Left lung (tissue), 10 donors: ENCODE data around the gene IFITM2. TPM values are rescaled to one million over a fixed set of nuclear protein-coding genes. Genes with fewer than 3 reads are reported as not detected.

ENCODE experiments used
- ATAC-seq: fragments of 200-7000 bp; cut with Tn5 transposase; one replicate; pipeline ENCODE4 v1.9.1; 2020; ENCODE audit warnings: moderate library complexity
- DNase-seq, 4 donors: peaks; one replicate each; pipeline ENCODE4 v3.0.0-alpha.2; 2013 to 2020
- H3K27ac ChIP-seq, 2 donors: fragments of 200-600 bp; sonication (generic) in 1 of 2; one replicate each; pipeline versions ENCODE4 v1.5.0 to v1.8.0; 2020 to 2021
- H3K27me3 ChIP-seq, 2 donors: fragments of 200-600 bp; sonication (generic) in 1 of 2; one replicate each; pipeline versions ENCODE4 v1.5.0 to v1.8.0; 2020 to 2021
- H3K36me3 ChIP-seq, 2 donors: fragments of 200-600 bp; sonication (generic) in 1 of 2; one replicate each; pipeline versions ENCODE4 v1.5.0 to v1.8.0; 2020 to 2021
- H3K4me1 ChIP-seq, 2 donors: fragments of 200-600 bp; one replicate each; pipeline ENCODE4 v1.8.0; 2021
- H3K4me3 ChIP-seq, 2 donors: fragments of 200-600 bp; sonication (generic) in 1 of 2; one replicate each; pipeline versions ENCODE4 v1.5.0 to v1.8.0; 2020 to 2021; ENCODE audit warnings: mild to moderate bottlenecking in 1 of 2
- H3K9me3 ChIP-seq, 2 donors: fragments of 200-600 bp; sonication (generic) in 1 of 2; one replicate each; pipeline versions ENCODE4 v1.5.0 to v1.8.0; 2020 to 2021
- intact Hi-C, 2 donors: fragments of 100-400 bp; cut with DNase I; formaldehyde crosslinking; loops; one replicate each; pipeline versions ENCODE4 v1.11.2 to v1.14.2; 2022
- polyA plus RNA-seq, 6 donors: library from polyadenylated mRNA; unstranded; fragments of 120-200 nt; gene quantifications; one replicate each; pipeline ENCODE4 v1.2.1, GENCODE V29; 2013; ENCODE audit not compliant: insufficient read length in 6 of 6
- total RNA-seq, 2 donors: library from RNA; stranded (reverse); fragmentation: NEBNext Ultra II Directional; extraction: Animal tissue kit (Norgen Biotek cat#: 25700); gene quantifications; one replicate each; pipeline ENCODE4 v1.2.1, GENCODE V29; 2021
- TF ChIP-seq, protein P1 (sequence below), 2 donors: fragments of 200-600 bp; sonication (generic) in 1 of 2; IDR thresholded peaks; one replicate each; pipeline versions ENCODE4 v1.5.0 to v1.8.0; 2021; ENCODE audit warnings: antibody characterized with exemption in 2 of 2
- donor health status: DM: no; HTN: yes; CAD: no.
- donor health status: DM: no; HTN: no; CAD: no.

Gene IFITM2
- total and polyA plus RNA-seq, 8 donors, result 106 to 886 (median 162) TPM

DNA sequence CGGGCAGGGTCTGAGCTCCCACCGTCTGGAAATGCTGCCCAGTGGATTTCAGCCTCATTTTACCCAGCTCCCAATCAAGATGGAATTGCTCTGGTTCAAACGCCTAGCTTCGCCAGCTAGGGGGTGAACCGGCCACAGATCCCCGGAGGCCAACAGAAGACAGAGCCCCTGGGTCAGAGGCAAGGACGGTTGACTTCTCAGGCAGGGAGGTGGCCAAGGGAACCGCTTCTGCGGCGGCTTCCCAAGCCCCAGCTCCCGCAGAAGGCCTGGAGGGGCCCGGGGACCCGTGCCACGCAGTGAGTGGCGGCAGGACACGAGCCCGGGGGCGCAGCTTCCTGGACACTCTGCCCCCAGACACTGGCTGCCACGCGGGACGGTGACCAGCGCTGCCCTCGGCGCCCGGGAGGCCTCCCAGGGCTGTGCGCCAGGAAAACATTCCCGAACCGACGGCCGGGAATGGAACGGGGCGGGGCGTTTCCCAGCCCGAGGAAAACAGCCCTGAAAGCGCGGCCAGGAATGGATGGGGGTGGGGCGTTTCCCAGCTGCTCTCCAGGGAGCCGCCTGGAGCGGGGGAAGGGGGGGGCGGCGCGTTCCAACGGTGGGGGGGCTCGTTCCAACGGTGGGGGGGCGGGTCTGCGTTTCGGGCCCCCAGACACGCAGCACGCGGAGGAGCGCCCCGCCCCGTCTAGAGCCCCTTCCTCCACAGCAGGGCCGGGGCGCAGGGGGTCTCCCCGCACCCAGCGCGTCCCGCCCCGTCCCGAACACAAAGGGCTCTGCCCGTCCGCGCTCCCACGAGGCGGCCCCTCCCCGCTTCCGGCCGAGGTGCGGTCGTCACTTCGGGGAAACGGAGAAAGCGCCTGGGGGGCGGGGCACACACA, 48.2 kb downstream of the IFITM2 start:
- H3K4me1 ChIP-seq, result peaks cover 23 to 44% of the 10 kb centered on the region in 2 donors
- TF ChIP-seq, protein P1, sequence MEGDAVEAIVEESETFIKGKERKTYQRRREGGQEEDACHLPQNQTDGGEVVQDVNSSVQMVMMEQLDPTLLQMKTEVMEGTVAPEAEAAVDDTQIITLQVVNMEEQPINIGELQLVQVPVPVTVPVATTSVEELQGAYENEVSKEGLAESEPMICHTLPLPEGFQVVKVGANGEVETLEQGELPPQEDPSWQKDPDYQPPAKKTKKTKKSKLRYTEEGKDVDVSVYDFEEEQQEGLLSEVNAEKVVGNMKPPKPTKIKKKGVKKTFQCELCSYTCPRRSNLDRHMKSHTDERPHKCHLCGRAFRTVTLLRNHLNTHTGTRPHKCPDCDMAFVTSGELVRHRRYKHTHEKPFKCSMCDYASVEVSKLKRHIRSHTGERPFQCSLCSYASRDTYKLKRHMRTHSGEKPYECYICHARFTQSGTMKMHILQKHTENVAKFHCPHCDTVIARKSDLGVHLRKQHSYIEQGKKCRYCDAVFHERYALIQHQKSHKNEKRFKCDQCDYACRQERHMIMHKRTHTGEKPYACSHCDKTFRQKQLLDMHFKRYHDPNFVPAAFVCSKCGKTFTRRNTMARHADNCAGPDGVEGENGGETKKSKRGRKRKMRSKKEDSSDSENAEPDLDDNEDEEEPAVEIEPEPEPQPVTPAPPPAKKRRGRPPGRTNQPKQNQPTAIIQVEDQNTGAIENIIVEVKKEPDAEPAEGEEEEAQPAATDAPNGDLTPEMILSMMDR (IDR thresholded peaks at IDR 0.05), result no peak
- H3K27me3 ChIP-seq, result no peaks in the 10 kb centered on the region
- H3K36me3 ChIP-seq, result no peaks in the 10 kb centered on the region
- DNase-seq (peak; percentile 91 to 98 (median 96)), ATAC-seq (peak; percentile 91)
- intact Hi-C loops, result no loop called here
- peaks cover 0 to 5% of the 10 kb centered on the region in 2 donors for H3K9me3 ChIP-seq
- peak overlapping the region; percentile 96 to 97 for H3K27ac ChIP-seq
- H3K4me3 ChIP-seq, result peak overlapping the region in 1 of 2 donors; percentile 45

DNA sequence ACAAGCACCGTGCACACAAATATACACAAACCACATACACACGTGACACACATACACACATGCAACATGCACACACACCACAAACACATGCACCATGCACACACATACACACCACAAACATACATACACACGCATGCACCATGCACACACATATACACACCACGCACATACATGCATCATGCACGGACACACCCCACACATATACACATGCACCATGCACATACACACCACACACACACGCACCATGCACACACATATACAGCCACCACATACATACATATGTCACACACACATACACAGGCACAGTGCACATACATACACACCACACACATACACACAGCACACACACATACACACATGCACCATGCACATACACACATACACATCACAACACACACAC, 49.0 kb downstream of the IFITM2 start:
- no peak for DNase-seq
- no peak for ATAC-seq
- Histone ChIP-seq H3K4me1 (peaks cover 23 to 36% of the 10 kb centered on the region in 2 donors), H3K36me3 (no peaks in the 10 kb centered on the region), H3K4me3 (no peak overlapping the region), H3K27me3 (no peaks in the 10 kb centered on the region), H3K27ac (no peak overlapping the region), H3K9me3 (peaks cover 0 to 12% of the 10 kb centered on the region in 2 donors)
- TF ChIP-seq, protein P1 (IDR thresholded peaks at IDR 0.05), result no peak
- intact Hi-C loops, result no loop called here

DNA sequence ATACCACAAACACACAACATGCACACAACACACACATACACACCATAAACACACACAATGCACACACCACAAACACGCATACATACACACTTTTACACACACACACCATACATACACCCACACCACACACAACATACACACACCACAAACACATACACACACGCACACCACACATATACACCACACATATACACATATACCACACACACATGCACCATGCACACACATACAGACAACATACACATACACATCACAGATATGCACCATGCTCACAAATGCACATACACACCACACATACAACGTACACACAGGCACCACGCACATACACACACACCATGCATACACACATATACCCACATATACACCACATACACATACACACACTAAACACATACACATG, 50.0 kb downstream of the IFITM2 start:
- DNase-seq, result no peak
- H3K4me3 ChIP-seq, result no peak overlapping the region
- no peaks in the 10 kb centered on the region for H3K27me3 ChIP-seq
- intact Hi-C loops, result no loop called here
- no peak overlapping the region for H3K27ac ChIP-seq
- ATAC-seq, result no peak
- peaks cover 23 to 33% of the 10 kb centered on the region in 2 donors for H3K4me1 ChIP-seq
- H3K36me3 ChIP-seq, result no peaks in the 10 kb centered on the region
- H3K9me3 ChIP-seq, result peaks cover 0 to 12% of the 10 kb centered on the region in 2 donors
- TF ChIP-seq, protein P1 (IDR thresholded peaks at IDR 0.05), result no peak

DNA sequence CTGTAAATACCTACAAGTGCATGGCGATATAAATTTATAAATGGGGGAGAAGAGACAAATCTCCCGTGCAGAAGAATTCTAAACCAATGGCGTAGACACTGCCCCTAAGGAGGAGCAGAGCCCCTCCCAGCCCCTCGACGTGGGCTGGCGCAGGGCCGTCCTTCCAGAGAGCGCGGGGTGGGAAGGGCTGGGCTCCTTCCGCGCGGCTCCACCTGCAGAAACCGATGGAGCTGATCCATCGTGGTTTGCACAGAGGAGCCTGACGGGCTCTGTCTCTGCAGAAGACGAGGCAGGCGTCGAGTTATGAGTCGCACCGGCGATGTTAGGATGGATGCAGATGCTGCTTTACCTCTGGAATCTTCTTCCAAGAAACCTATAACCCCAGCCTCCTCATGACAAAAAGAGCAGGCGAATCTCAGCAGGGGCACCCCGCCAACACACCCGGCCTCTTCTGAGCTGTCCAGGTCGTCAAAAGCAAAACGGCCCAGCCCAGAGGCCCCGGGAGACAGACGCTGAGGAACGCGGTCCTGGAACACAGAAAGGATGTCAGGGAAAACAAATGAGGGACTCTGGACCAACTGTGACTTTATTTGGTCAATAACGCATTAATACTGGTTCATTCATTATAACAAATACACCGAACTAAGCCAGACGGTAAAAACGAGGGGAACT, 50.6 kb downstream of the IFITM2 start:
- H3K9me3 ChIP-seq, result peaks cover 0 to 12% of the 10 kb centered on the region in 2 donors
- DNase-seq (no peak), ATAC-seq (no peak)
- intact Hi-C loops, result no loop called here
- TF ChIP-seq, protein P1 (IDR thresholded peaks at IDR 0.05), result no peak
- no peak overlapping the region for H3K4me3 ChIP-seq
- no peak overlapping the region for H3K27ac ChIP-seq
- H3K27me3 ChIP-seq, result no peaks in the 10 kb centered on the region
- H3K4me1 ChIP-seq, result peaks cover 17 to 26% of the 10 kb centered on the region in 2 donors
- H3K36me3 ChIP-seq, result no peaks in the 10 kb centered on the region

Other genes with a start within 250 kb of the IFITM2 start
- gene SCGB1C1, start 114.7 kb upstream of the IFITM2 start, total RNA-seq, result not detected
- gene SCGB1C1, start 114.7 kb upstream of the IFITM2 start, polyA plus RNA-seq, result not detected
- gene BET1L, start 100.4 kb upstream of the IFITM2 start, total RNA-seq, result 10 to 100 TPM; 46.0 to 53.6 TPM
- 10 to 100 TPM; 36.1 to 50.7 (median 40.5) TPM for gene BET1L, start 100.4 kb upstream of the IFITM2 start, polyA plus RNA-seq
- 100 to 1,000 TPM; 100 to 117 TPM for gene RIC8A, start 100.1 kb upstream of the IFITM2 start, total RNA-seq
- 10 to 100 TPM; 74.4 to 85.1 (median 76.6) TPM for gene RIC8A, start 100.1 kb upstream of the IFITM2 start, polyA plus RNA-seq
- gene SIRT3, start 71.5 kb upstream of the IFITM2 start, total RNA-seq, result 10 to 100 TPM; 13.5 to 15.1 TPM
- 10 to 100 TPM; 28.6 to 36.6 (median 29.8) TPM for gene SIRT3, start 71.5 kb upstream of the IFITM2 start, polyA plus RNA-seq
- 100 to 1,000 TPM in 1 of 2 donors, 10 to 100 TPM in 1; 78.0 to 131 TPM for gene PSMD13, start 70.8 kb upstream of the IFITM2 start, total RNA-seq
- 100 to 1,000 TPM; 132 to 157 (median 151) TPM for gene PSMD13, start 70.8 kb upstream of the IFITM2 start, polyA plus RNA-seq
- gene NLRP6, start 29.4 kb upstream of the IFITM2 start, total RNA-seq, result 1 to 10 TPM in 1 of 2 donors, under 1 TPM in 1; 0.26 to 1.5 TPM
- under 1 TPM in 2 of 6 donors, not detected in 4; 0.06 to 0.08 TPM for gene NLRP6, start 29.4 kb upstream of the IFITM2 start, polyA plus RNA-seq
- 10 to 100 TPM; 47.7 to 75.3 TPM for gene PGGHG, start 18.7 kb upstream of the IFITM2 start, total RNA-seq
- gene PGGHG, start 18.7 kb upstream of the IFITM2 start, polyA plus RNA-seq, result 10 to 100 TPM; 14.2 to 22.9 (median 19.5) TPM
- gene IFITM5, start 8.3 kb upstream of the IFITM2 start, total RNA-seq, result not detected
- under 1 TPM in 4 of 6 donors, not detected in 2; 0.18 to 0.91 (median 0.57) TPM for gene IFITM5, start 8.3 kb upstream of the IFITM2 start, polyA plus RNA-seq
- gene IFITM1, start 6.2 kb downstream of the IFITM2 start, total RNA-seq, result 100 to 1,000 TPM in 1 of 2 donors, 10 to 100 TPM in 1; 98.7 to 149 TPM
- gene IFITM1, start 6.2 kb downstream of the IFITM2 start, polyA plus RNA-seq, result 10 to 100 TPM in 5 of 6 donors, 1 to 10 TPM in 1; 6.3 to 20.1 (median 13.7) TPM
- 1,000 to 10,000 TPM in 1 of 2 donors, 100 to 1,000 TPM in 1; 724 to 1,115 TPM for gene IFITM3, start 13.0 kb downstream of the IFITM2 start, total RNA-seq
- gene IFITM3, start 13.0 kb downstream of the IFITM2 start, polyA plus RNA-seq, result 100 to 1,000 TPM; 269 to 498 (median 350) TPM
- 1 to 10 TPM; 1.4 to 2.3 TPM for gene B4GALNT4, start 61.7 kb downstream of the IFITM2 start, total RNA-seq
- 10 to 100 TPM; 47.9 to 78.7 (median 59.0) TPM for gene B4GALNT4, start 61.7 kb downstream of the IFITM2 start, polyA plus RNA-seq
- gene PKP3, start 86.4 kb downstream of the IFITM2 start, total RNA-seq, result 10 to 100 TPM; 43.3 to 48.6 TPM
- gene PKP3, start 86.4 kb downstream of the IFITM2 start, polyA plus RNA-seq, result 10 to 100 TPM; 11.0 to 15.5 (median 12.6) TPM
- gene SIGIRR, start 107.2 kb downstream of the IFITM2 start, total RNA-seq, result 10 to 100 TPM; 59.0 to 74.8 TPM
- 10 to 100 TPM; 24.2 to 43.7 (median 30.3) TPM for gene SIGIRR, start 107.2 kb downstream of the IFITM2 start, polyA plus RNA-seq
- gene ANO9, start 134.2 kb downstream of the IFITM2 start, total RNA-seq, result 10 to 100 TPM; 20.2 to 28.0 TPM
- gene ANO9, start 134.2 kb downstream of the IFITM2 start, polyA plus RNA-seq, result 1 to 10 TPM; 4.0 to 9.5 (median 7.3) TPM
- gene PTDSS2, start 142.5 kb downstream of the IFITM2 start, total RNA-seq, result 10 to 100 TPM; 25.6 to 27.9 TPM
- gene PTDSS2, start 142.5 kb downstream of the IFITM2 start, polyA plus RNA-seq, result 10 to 100 TPM; 21.5 to 30.3 (median 24.8) TPM
- 100 to 1,000 TPM; 185 to 243 TPM for gene RNH1, start 199.4 kb downstream of the IFITM2 start, total RNA-seq
- 100 to 1,000 TPM in 1 of 6 donors, 10 to 100 TPM in 5; 69.3 to 112 (median 88.3) TPM for gene RNH1, start 199.4 kb downstream of the IFITM2 start, polyA plus RNA-seq
- 10 to 100 TPM; 43.2 to 52.4 TPM for gene HRAS, start 227.8 kb downstream of the IFITM2 start, total RNA-seq
- gene HRAS, start 227.8 kb downstream of the IFITM2 start, polyA plus RNA-seq, result 10 to 100 TPM; 32.4 to 40.6 (median 37.1) TPM
- 1 to 10 TPM; 1.8 to 3.1 TPM for gene LRRC56, start 229.7 kb downstream of the IFITM2 start, total RNA-seq
- gene LRRC56, start 229.7 kb downstream of the IFITM2 start, polyA plus RNA-seq, result 1 to 10 TPM; 2.1 to 4.7 (median 2.9) TPM